LNCaP clone FGC (cell line): ENCODE measurements around the gene POLN.

Source experiments
- DNase-seq: peaks from one replicate; pipeline ENCODE4 v3.0.0-alpha.2; 2011; ENCODE audit warnings: low read depth
- H3K4me3 ChIP-seq: 2 replicates; pipeline ENCODE4 v1.5.1; 2011; ENCODE audit warnings: mild to moderate bottlenecking, low read depth, low read length, control low read depth
- CTCF ChIP-seq: IDR thresholded peaks from 2 replicates; pipeline ENCODE4 v1.5.1; 2012; ENCODE audit warnings: mild to moderate bottlenecking; ENCODE audit not compliant: control insufficient read depth, insufficient read depth; ENCODE audit errors: extremely low read depth

Gene POLN

GRCh38 chr4:2274320-2275043 lies 32.6 kb upstream of the POLN start:
- no peak for DNase-seq
- TF ChIP-seq CTCF = no peak
- no peak overlapping the region for H3K4me3 ChIP-seq

DNA sequence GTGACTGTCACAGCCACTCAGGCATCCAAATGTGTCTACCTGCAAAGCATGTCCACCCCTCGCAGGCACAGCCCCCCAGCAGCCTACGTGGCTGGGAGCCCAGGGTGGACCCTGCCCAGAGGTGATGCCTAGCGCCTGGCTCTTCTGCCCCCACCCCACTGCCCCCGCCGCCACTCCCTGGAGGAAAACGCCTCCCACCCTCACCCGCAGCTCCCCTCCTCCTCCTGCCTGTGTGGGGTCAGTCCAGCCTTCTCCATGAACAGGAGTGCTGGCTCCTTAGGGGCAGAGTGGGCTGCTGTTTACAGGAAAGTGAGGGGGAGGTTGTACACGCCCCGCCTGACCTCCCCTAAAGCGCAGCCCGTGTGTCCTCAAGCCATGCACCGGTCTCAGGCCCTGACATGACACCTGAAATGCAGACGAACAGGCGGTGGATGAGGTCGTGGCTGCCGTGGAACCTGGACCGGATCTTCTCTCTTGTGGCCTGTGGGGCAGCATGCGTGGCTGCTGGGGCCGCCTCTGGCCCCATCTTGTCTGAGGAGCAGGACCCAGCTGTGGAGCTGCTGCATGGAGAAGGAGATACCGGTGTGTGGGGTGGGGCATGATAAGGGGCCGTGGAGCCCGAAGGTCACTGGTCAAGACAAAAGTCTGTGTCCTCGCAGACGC lies 31.9 kb upstream of the POLN start:
- TF ChIP-seq CTCF = no peak
- H3K4me3 ChIP-seq = no peak overlapping the region
- no peak for DNase-seq

DNA sequence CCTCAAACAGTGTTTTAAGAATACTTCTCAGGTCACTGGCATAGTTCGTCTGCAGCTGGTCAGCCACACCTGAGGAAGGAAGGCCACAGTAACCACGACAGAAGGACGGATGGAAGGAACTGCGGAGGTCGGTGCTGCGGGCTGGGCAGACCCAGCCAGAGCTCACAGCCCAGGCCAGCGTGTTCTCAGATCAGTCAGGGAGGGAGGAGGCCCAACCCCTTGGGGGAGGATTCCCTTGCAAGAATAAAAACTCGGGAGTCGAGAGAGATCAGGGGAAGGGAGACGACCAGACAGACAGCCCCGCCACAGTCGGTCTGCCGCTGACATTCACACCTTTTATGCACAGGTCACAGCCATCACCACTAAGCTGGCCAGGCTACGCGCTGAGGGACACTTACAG lies 31.3 kb upstream of the POLN start:
- TF ChIP-seq CTCF = no peak
- DNase-seq = no peak
- no peak overlapping the region for H3K4me3 ChIP-seq

- no peak overlapping the region for H3K4me3 ChIP-seq
- TF ChIP-seq CTCF = no peak
- no peak for DNase-seq
Measured at GRCh38 chr4:2272828-2273120, 30.9 kb upstream of the POLN start.

GRCh38 chr4:2272026-2272827 lies 30.3 kb upstream of the POLN start:
- TF ChIP-seq CTCF = no peak
- no peak for DNase-seq
- H3K4me3 ChIP-seq = no peak overlapping the region

- DNase-seq = no peak
- no peak for TF ChIP-seq CTCF
Measured at GRCh38 chr4:2271279-2272025, 29.5 kb upstream of the POLN start.

More at GRCh38 chr4:2271279-2272025, 29.5 kb upstream of the POLN start:
- H3K4me3 ChIP-seq = no peak overlapping the region
